HG03196 (cell line): ENCODE results near the gene TUFT1.
"Not testable (repeated sequence)": the region's sequence is repeated elsewhere in the genome, so short reads cannot be mapped to it uniquely, and the experiment has no call there.

Experiments
- ATAC-seq: cut with Tn5 transposase; IDR thresholded peaks from one replicate; pipeline ENCODE4 v1.9.1; 2021; ENCODE audit not compliant: unreplicated experiment

The TUFT1 gene

DNA sequence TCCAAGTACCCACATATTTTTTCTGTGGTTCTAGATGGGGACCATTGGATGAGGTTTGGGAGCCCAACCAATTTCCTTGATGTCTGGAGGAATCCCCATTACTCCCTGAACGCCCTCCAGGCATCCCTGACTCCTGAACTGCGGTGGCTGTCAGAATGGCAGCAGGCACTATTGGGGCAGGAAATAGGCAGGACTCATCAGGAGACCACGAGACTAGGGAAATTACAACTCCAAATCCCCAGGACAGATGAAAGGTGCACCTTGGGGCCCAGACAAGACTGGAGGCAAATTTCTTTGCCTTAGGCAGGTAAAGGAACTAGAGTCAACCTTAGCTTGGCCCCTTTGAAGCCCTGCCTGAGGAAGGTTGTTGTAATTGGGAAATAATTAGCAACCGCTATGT is 27.8 kb upstream of the TUFT1 start:
- no peak for ATAC-seq

DNA sequence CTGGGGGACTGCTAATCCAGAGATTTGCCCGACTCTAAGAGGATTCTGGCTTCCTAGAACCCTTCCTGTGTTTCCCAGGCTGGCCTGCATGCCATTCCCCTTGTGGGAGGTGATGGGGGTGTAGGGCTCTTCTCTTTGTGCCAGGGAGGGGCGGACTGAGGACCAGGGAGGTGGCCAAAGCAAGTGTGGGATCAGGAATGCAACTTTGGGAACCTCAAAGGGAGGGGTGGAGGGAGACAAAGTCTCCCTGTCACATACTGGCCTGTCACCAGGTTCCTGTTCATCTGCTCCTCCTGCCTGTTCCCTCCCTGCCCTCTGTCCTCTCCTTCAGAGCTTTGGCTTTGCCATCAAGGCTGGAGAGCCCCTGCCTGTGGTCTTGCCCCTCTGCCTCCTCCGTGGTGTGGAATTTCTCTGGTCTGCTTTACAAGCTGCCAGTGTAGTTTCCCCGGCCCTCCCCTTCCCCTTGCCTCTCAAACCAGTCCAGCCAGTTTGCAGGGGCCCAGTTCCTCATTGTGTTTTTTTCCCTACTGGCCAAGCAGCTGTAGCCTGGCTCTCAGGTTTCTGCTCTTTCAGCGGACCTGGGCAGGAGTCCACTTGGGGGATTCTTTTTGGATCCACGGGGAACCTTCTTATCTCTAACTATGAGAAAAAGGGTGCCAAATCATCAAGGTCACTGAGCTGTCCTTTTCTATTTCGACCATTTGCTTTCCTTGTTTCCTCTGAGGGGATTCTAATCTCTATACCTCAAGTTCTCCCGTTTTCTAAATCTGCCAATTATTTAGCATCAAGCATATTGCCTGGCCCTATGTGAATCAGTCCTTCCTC is 27.1 kb upstream of the TUFT1 start:
- no peak for ATAC-seq

DNA sequence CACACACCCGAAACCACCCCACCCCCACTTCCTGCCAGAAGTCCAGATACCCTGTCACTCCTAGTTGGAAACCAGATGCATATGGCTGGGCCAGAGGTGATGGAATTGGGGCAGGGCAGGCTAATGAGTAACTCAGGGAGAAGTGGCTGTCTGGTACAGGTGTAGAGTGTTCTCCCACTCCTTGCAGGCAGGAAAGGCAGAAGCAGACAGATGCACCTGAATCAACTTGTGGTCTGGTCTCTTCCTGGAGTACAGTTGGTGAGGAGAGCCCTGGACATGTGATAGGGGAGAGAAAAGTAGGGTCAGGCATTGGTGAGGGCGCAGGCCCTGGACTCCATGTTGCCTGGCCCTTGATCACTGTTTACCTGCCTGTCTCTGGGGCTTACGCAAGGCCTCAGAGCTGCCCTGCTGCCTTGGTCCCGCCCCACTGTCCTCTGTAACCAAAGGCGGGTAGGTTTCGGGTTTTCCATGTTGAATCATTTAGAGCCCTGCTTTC is 26.4 kb upstream of the TUFT1 start:
- no peak for ATAC-seq

DNA sequence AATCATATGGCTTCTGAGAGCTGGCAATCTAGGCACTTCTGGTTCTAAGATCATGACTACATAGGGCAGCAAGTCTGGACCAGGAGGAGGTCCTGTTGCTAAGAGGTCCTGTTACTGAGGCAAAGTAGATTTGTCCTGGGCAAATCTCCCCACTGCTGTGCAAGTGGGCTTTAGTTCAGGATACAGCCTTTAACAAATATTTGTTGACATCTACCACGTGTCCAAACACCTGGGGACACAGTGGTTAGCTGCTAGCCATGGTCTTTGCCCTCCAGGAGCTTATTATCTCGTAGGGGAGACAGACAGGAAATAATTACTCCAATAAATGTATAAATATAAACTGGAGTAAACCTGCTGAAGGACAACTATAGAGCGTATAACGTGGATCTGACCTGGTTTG is 25.7 kb upstream of the TUFT1 start:
- ATAC-seq: no peak

DNA sequence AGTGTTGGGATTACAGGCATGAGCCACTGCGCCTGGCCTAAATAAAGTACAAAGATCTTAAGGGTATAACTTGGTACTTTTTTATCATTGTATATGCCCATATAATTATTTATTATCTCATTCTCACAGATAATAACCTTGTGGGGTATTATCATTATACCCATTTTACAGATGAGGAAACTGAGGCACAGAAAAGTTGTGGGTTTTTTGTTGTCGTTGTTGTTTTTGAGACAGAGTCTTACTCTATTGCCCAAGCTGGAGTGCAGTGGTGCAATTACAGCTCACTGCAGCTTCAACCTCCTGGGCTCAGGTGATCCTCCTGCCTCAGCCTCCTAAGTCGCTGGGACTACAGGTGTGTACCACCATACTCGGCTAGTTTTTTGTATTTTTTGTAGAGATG is 24.8 kb upstream of the TUFT1 start:
- ATAC-seq: no peak

DNA sequence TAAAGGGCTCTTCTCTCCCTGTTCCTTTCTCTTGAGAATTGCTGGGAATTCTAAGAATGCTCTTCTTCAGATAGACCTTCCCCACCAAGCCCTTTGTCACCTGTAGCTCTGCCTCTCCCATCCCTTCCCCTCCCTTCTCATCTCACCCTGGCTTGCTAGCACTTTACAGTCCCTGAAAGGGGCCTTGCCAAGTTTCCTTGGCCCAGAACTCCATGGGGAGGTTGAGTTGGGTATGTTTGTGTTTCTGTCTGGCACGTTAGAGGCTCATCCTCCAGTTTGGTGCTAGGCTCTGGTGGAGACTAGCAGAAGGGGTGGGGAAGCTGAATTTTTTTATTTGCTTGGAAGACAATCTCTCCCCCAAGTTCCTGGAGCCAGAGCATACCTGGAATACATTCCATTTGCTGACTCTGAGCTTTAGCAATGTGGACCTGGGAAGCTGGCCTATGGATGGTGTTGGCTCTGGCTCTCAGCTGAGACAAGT is 24.0 kb upstream of the TUFT1 start:
- no peak for ATAC-seq

DNA sequence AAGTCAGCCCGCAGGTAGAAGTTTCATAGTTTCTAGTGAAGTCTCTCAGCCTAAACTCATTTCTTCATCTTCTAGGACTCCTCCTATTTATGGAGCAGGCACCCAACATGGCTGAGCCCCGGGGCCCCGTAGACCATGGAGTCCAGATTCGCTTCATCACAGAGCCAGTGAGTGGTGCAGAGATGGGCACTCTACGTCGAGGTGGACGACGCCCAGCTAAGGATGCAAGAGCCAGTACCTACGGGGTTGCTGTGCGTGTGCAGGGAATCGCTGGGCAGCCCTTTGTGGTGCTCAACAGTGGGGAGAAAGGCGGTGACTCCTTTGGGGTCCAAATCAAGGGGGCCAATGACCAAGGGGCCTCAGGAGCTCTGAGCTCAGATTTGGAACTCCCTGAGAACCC is 21.7 kb upstream of the TUFT1 start:
- no peak for ATAC-seq

DNA sequence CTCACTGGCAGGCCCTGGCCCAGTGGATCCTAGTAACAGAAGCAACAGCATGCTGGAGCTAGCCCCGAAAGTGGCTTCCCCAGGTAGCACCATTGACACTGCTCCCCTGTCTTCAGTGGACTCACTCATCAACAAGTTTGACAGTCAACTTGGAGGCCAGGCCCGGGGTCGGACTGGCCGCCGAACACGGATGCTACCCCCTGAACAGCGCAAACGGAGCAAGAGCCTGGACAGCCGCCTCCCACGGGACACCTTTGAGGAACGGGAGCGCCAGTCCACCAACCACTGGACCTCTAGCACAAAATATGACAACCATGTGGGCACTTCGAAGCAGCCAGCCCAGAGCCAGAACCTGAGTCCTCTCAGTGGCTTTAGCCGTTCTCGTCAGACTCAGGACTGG is 21.2 kb upstream of the TUFT1 start:
- ATAC-seq: no peak

DNA sequence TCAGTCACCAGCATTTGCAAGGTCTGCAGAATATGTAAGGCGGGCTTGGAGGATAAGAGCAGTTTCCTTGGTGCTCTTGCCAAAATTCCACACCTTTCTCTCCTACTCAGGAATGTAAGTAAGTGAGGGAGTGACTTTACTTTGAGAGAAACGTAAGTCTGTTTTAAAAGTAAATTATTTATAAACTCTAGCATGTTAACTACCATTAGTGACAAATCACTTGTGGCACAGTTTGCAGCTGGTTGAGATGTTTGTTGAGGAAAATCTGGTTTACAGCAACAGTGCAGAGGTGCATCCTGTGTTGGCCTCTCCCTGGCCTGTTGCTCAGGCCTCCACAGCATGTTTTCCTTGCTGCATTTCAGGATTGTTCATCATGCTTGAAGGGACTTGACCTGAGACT is 20.4 kb upstream of the TUFT1 start:
- ATAC-seq: no peak

DNA sequence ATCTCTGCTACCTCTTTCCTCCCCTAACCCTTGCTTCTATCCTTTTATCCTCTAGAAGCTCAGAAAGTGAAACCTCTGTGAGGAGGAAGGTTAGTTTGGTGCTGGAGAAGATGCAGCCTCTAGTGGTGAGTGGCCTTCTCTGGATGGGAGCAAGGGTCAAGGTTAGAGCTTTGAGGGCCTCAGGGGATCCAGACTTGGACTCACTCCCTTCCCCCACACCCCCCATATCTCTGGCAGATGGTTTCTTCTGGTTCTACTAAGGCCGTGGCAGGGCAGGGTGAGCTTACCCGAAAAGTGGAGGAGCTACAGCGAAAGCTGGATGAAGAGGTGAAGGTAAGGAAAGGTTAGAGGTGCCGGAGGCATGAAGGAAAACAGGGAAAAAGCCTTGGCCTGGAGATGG is 19.8 kb upstream of the TUFT1 start:
- no peak for ATAC-seq

DNA sequence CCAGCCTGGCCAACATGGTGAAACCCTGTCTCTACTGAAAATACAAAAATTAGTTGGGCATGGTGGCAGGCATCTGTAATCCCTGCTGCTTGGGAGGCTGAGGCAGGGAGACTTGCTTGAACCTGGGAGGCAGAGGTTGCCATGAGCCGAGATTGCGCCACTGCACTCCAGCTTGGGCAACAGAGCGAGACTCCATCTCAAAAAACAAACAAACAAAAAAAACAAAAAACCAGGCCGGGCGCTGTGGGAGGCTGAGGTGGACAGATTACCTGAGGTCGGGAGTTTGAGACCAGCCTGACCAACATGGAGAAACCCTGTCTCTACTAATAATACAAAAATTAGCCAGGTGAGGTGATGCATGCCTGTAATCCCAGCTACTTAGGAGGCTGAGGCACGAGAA is 17.7 kb upstream of the TUFT1 start:
- not testable (repeated sequence) for ATAC-seq

DNA sequence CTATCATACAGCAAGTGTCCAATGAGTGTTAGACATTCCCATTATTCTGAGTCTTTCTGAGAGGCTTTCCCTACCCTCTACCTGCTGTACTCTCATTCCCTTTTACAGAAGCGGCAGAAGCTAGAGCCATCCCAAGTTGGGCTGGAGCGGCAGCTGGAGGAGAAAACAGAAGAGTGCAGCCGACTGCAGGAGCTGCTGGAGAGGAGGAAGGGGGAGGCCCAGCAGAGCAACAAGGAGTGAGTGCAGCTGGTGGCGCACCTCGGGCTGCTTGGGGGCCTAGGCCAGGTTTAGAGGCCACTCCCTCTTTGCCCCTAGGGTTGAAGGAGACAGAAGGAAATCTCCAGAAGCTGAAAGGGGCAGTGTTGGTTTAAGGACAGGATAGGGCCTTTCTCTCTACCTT is 16.8 kb upstream of the TUFT1 start:
- no peak for ATAC-seq

DNA sequence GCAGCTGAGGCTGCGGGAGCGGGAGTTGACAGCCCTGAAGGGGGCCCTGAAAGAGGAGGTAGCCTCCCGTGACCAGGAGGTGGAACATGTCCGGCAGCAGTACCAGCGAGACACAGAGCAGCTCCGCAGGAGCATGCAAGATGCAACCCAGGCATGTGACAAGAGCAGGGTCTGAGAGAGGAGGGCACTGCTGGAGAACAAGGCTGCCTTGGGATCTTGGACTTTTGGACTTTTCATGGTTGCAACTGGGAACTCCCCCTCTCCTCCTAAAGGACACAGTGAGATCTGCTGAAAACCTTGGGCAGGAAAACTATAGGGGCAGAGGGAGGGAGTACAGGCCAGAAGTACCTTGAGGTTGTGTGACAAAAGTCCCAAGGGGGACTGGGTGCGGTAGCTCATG is 15.4 kb upstream of the TUFT1 start:
- no peak for ATAC-seq

DNA sequence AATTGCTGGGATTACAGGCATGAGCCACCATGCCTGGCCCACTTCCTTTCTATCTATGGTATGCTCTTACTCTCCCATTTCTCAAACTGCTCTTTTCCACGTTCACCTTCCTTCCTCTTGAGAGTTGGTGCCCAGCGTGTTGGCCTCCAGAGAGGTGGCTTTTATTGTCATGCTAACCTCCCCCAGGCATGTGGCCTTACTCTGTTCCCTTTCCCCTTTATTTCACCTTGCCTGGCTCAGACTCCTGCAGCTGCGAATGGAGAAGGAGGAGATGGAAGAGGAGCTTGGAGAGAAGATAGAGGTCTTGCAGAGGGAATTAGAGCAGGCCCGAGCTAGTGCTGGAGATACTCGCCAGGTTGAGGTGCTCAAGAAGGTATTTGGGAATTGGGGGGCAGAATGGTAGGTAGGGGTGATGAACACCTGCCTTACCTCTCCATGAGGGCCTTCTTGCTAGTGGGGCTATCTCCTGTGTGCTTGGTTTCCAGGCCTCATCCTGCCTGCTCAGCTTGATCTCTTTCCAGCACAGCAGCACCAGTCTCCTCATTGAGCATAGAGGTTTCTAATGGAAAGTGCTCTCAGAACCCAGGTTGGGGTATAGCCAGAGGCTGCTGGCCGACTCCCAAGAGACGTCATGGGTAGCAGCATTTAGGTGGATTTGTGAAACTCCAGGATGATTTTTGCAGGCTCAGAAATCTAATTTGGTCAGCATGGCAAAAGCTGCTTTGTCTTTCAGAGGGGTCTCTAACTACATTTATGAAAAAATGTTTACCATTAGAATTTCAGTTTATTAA is 13.2 kb upstream of the TUFT1 start:
- no peak for ATAC-seq

DNA sequence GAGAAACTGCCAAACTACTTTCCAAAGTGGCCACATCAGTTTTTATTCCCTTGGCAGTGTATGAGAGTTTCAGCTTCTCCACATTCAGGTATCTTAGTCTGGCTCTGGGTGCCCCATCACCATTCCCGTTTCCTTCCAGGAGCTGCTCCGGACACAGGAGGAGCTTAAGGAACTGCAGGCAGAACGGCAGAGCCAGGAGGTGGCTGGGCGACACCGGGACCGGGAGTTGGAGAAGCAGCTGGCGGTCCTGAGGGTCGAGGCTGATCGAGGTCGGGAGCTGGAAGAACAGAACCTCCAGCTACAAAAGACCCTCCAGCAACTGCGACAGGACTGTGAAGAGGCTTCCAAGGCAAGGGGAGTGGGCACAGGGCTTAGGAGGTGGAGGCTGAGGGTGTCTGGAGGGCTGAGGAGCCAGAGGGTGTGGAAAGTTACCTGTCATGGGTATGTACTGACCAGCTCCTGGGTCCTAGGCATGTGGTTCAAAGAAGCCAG is 10.9 kb upstream of the TUFT1 start:
- ATAC-seq: no peak

DNA sequence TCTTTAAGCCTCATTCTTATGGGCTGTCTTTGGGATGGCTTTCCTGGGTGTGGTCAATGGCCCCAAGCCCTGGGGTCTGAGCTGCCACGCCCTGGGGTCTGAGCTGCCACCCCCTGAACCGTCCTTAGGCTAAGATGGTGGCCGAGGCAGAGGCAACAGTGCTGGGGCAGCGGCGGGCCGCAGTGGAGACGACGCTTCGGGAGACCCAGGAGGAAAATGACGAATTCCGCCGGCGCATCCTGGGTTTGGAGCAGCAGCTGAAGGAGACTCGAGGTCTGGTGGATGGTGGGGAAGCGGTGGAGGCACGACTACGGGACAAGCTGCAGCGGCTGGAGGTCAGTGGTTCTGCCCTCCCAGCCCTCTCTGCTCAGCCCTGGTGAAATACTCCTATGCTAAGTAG is 10.3 kb upstream of the TUFT1 start:
- no peak for ATAC-seq

DNA sequence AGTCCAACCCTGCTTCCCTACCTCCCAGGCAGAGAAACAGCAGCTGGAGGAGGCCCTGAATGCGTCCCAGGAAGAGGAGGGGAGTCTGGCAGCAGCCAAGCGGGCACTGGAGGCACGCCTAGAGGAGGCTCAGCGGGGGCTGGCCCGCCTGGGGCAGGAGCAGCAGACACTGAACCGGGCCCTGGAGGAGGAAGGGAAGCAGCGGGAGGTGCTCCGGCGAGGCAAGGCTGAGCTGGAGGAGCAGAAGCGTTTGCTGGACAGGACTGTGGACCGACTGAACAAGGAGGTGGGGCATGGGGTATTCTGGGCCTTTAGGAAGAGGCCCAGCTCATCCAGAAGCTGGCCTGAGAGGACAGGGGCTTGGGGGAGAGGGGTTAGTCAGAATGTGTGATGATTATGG is 9.6 kb upstream of the TUFT1 start:
- no peak for ATAC-seq

DNA sequence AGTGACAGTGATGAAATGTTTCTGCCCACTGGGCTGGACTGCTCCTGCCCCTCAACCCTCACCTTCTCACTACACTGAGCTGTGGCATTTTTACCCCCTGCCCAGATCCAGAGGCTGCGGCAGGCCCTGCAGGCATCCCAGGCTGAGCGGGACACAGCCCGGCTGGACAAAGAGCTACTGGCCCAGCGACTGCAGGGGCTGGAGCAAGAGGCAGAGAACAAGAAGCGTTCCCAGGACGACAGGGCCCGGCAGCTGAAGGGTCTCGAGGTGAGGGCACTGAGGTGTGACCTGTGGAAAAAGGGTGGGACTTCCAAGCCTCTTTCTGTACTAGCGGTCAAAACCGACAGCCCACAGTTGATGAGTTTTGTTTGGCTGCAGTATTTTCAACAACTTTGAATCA is 6.2 kb upstream of the TUFT1 start:
- no peak for ATAC-seq

DNA sequence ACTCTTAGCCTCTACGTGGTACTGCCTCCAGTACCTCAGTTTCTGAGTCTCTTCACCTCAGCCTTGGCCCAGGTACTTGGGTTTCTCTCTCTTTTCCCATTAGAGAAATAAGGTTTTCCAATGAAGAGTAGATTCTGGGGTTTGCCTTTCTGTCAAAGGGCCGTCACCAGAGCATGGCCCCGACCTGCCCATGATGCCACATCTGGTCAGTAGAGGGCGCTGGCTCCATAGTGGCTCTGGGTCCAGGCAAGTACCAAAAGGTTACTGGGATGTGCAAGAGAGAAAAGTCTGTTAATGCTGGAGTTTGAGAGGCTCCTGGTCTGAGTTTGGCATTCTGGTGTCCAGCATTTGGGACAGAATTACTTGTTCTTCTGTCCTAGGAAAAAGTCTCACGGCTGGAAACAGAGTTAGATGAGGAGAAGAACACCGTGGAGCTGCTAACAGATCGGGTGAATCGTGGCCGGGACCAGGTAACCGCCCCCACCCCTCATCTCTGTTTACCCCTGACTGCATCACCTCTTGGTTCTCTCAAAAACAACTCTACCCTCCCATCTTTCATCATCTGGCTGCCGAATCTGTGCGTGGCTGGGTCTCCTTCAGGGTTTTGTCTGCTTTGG is 5.3 kb upstream of the TUFT1 start:
- ATAC-seq: no peak

DNA sequence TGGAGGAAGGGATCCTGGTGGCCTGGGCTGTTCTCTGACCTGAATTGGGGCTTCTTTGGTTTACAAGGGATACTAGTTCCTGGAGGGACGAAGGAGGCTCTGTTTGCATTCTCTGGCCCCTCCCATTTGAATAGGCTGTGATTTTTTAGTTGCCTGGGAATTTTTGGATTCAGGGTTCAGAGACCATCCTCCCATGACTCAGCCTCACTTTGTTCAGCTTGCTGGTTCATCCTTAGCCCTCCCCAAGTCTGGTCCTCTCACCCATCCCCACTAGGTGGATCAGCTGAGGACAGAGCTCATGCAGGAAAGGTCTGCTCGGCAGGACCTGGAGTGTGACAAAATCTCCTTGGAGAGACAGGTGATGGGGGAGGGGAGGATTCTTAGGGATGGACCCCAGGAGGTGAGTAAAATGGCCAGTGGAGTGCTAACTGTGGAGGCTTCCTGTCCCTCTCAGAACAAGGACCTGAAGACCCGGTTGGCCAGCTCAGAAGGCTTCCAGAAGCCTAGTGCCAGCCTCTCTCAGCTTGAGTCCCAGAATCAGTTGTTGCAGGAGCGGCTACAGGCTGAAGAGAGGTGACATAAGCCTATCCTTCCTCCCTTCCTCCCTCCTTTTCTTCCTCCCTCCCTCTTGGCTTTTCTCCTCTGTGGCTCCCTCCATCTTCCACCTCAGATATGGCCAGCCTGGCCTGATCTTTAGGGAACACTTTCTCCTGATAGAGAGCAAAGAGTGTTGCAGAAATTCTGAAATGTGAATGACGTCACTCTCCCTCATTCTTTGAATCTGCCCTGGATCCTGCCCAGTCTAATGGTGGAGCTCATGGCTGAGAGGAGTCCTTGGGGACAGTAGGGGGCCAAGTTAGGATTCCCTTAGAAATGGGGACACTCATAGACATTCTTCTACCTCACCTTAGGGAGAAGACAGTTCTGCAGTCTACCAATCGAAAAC is 4.5 kb upstream of the TUFT1 start:
- ATAC-seq: no peak
